Esophagus muscularis mucosa (tissue), 4 donors: ENCODE measurements around the gene SH2D6. TPM values are rescaled to one million over a fixed set of nuclear protein-coding genes. Genes with fewer than 3 reads are reported as not detected.
"Not testable (repeated sequence)": the region's sequence is repeated elsewhere in the genome, so short reads cannot be mapped to it uniquely, and the experiment has no call there.

ENCODE experiments used
- DNase-seq: peaks from one replicate; pipeline ENCODE4 v3.0.0-alpha.2; 2017; ENCODE audit errors: extremely low spot score
- H3K27ac ChIP-seq, 4 donors: fragments of 200-600 bp; sonication (generic); replicated peaks in 1 of 4; 1 replicate in 3 of 4; 2 replicates in 1 of 4; pipeline ENCODE4 v1.5.1; 2016 to 2019; ENCODE audit warnings: mild to moderate bottlenecking in 1 of 4
- H3K27me3 ChIP-seq, 4 donors: fragments of 200-600 bp; sonication (generic); one replicate each; pipeline versions ENCODE4 v1.5.1 to v1.6.0; 2016 to 2019
- H3K36me3 ChIP-seq, 4 donors: fragments of 200-600 bp; sonication (generic); one replicate each; pipeline ENCODE4 v1.5.1; 2016 to 2019
- H3K4me1 ChIP-seq, 4 donors: fragments of 200-600 bp; sonication (generic); one replicate each; pipeline ENCODE4 v1.5.1; 2016 to 2019
- H3K4me3 ChIP-seq, 4 donors: fragments of 200-600 bp; sonication (generic); 1 replicate in 2 of 4; 2 replicates in 2 of 4; pipeline ENCODE4 v1.5.1; 2016 to 2019; ENCODE audit warnings: mild to moderate bottlenecking in 4 of 4, moderate library complexity in 1 of 4
- H3K9me3 ChIP-seq, 4 donors: fragments of 200-600 bp; sonication (generic); 1 replicate in 3 of 4; 2 replicates in 1 of 4; pipeline ENCODE4 v1.5.1; 2016 to 2019
- CTCF ChIP-seq, 3 experiments: fragments of 200-600 bp in 2 of 3; fragments of 450-650 bp in 1 of 3; sonication (generic) in 2 of 3; IDR thresholded peaks; one replicate each; pipeline ENCODE4 v1.5.1; 2017 to 2019; ENCODE audit warnings: antibody characterized with exemption in 3 of 3, mild to moderate bottlenecking in 2 of 3, moderate library complexity in 1 of 3
- EP300 ChIP-seq: sonication (generic); formaldehyde crosslinking; IDR thresholded peaks from one replicate; pipeline ENCODE4 v1.6.1; 2017; ENCODE audit warnings: antibody characterized with exemption
- POLR2A ChIP-seq: fragments of 450-650 bp; IDR thresholded peaks from one replicate; pipeline ENCODE4 v1.6.1; 2017; ENCODE audit warnings: antibody characterized with exemption, moderate library complexity, mild to moderate bottlenecking, low read depth
- POLR2AphosphoS5 ChIP-seq, 2 donors: sonication (generic); formaldehyde crosslinking; IDR thresholded peaks; one replicate each; pipeline ENCODE4 v1.6.1; 2017; ENCODE audit warnings: antibody characterized with exemption in 2 of 2
- WGBS: methylation state at CpG from one replicate; pipeline ENCODE4 v1.1.5; 2018; 5-methylcytosine and 5-hydroxymethylcytosine counted together
- intact Hi-C: fragments of 100-400 bp; cut with DNase I; formaldehyde crosslinking; loops from one replicate; pipeline ENCODE4 v1.15.1; 2023
- total RNA-seq, 4 donors: library from RNA; depleted of rRNA; stranded (reverse); fragments of >200 nt; gene quantifications; one replicate each; pipeline versions ENCODE4 v1.1.0 to v1.2.1, GENCODE V29; 2016

The SH2D6 gene
- total RNA-seq, 4 donors from 2014 or later = not detected

- no peak for DNase-seq
- Histone ChIP-seq H3K9me3 (no peaks in the 10 kb centered on the region), H3K36me3 (no peaks in the 10 kb centered on the region), H3K27ac (peak overlapping the region; percentile 94 to 99 (median 96)), H3K4me1 (peaks cover 49 to 68% (median 65%) of the 10 kb centered on the region in 4 donors), H3K4me3 (peak overlapping the region; percentile 54 to 62 (median 58)), H3K27me3 (no peaks in the 10 kb centered on the region)
- WGBS = 58% methylated on average over 9 of the region's 10 CpGs
- TF ChIP-seq CTCF (IDR thresholded peaks at IDR 0.05) (no peak), EP300 (no peak), POLR2AphosphoS5 (IDR thresholded peaks at IDR 0.05) (no peak), POLR2A (no peak)
- intact Hi-C loops = no loop called here
These were observed 18.4 kb downstream of the SH2D6 start for GRCh38 chr2:85436836-85437487.

GRCh38 chr2:85437488-85438200, 19.1 kb downstream of the SH2D6 start:
- no peaks in the 10 kb centered on the region for H3K36me3 ChIP-seq
- H3K27ac ChIP-seq = peak overlapping the region; percentile 94 to 99 (median 96)
- no peaks in the 10 kb centered on the region for H3K9me3 ChIP-seq
- intact Hi-C loops = no loop called here
- TF ChIP-seq POLR2AphosphoS5 (IDR thresholded peaks at IDR 0.05) (peak; percentile 73 to 96), EP300 (peak; percentile 94), POLR2A (peak; percentile 76), CTCF (IDR thresholded peaks at IDR 0.05) (no peak)
- H3K27me3 ChIP-seq = no peaks in the 10 kb centered on the region
- 10% methylated on average over 28 of the region's 64 CpGs for WGBS
- H3K4me1 ChIP-seq = peaks cover 48 to 68% (median 64%) of the 10 kb centered on the region in 4 donors
- DNase-seq = peak; percentile 97
- peak overlapping the region; percentile 54 to 62 (median 58) for H3K4me3 ChIP-seq

GRCh38 chr2:85438201-85439024, 19.9 kb downstream of the SH2D6 start:
- peak overlapping the region; percentile 94 to 99 (median 96) for H3K27ac ChIP-seq
- intact Hi-C loops = no loop called here
- H3K4me3 ChIP-seq = peak overlapping the region; percentile 54 to 62 (median 58)
- DNase-seq = no peak
- 32% methylated on average over 12 of the region's 19 CpGs for WGBS
- TF ChIP-seq POLR2AphosphoS5 (IDR thresholded peaks at IDR 0.05) = no peak
- no peak for TF ChIP-seq POLR2A
- no peak for TF ChIP-seq EP300
- no peak for TF ChIP-seq CTCF (IDR thresholded peaks at IDR 0.05)
- H3K36me3 ChIP-seq = no peaks in the 10 kb centered on the region
- no peaks in the 10 kb centered on the region for H3K9me3 ChIP-seq
- H3K27me3 ChIP-seq = no peaks in the 10 kb centered on the region
- peaks cover 41 to 60% (median 58%) of the 10 kb centered on the region in 4 donors for H3K4me1 ChIP-seq

- WGBS = 80% methylated on average over 6 of the region's 6 CpGs
- Histone ChIP-seq H3K36me3 (no peaks in the 10 kb centered on the region), H3K9me3 (no peaks in the 10 kb centered on the region), H3K27me3 (no peaks in the 10 kb centered on the region), H3K4me3 (peak overlapping the region in 1 of 4 donors; percentile 62), H3K4me1 (peaks cover 34 to 54% (median 51%) of the 10 kb centered on the region in 4 donors), H3K27ac (peak overlapping the region; percentile 94 to 99 (median 96))
- no peak for DNase-seq
- TF ChIP-seq POLR2A (no peak), CTCF (IDR thresholded peaks at IDR 0.05) (no peak)
- intact Hi-C loops = no loop called here
These were observed 20.5 kb downstream of the SH2D6 start for GRCh38 chr2:85439025-85439472.

- DNase-seq, H3K36me3 ChIP-seq, intact Hi-C loops, H3K9me3 ChIP-seq, H3K27me3 ChIP-seq, H3K4me3 ChIP-seq: not testable (repeated sequence)
- Histone ChIP-seq H3K4me1 (peaks cover 31 to 49% (median 47%) of the 10 kb centered on the region in 4 donors), H3K27ac (peak overlapping the region in 3 of 4 donors; percentile 94 to 99 (median 97))
- WGBS = 100% methylated on average over 4 of the region's 9 CpGs
These were observed 21.1 kb downstream of the SH2D6 start for GRCh38 chr2:85439569-85439968.
